ENCODE measurements around the gene ZMIZ1.

Gene ZMIZ1

DNA sequence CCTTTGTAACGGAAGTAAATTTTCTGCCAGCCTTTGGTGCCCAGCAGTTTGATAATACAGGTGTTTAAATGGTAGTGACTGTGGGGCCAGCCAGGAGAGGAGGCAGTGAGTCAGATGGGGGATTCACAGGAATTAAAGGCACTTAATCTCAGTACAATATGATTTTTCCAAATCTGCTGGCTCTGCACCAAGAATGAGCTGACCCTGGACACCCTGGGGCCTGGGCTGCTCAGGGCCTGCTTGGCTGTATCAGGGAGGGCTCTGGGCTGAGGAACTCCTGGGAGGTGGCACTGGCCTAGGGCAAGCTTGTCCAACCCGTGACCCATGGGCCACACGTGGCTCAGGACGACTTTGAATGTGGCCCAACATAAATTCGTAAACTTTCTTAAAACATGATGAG is 104.1 kb downstream of the ZMIZ1 start:
- no peak overlapping the region for H3K4me3 ChIP-seq (ENCODE audit: low read depth, low read length)
- no peak for DNase-seq (ENCODE audit: low read depth)

DNA sequence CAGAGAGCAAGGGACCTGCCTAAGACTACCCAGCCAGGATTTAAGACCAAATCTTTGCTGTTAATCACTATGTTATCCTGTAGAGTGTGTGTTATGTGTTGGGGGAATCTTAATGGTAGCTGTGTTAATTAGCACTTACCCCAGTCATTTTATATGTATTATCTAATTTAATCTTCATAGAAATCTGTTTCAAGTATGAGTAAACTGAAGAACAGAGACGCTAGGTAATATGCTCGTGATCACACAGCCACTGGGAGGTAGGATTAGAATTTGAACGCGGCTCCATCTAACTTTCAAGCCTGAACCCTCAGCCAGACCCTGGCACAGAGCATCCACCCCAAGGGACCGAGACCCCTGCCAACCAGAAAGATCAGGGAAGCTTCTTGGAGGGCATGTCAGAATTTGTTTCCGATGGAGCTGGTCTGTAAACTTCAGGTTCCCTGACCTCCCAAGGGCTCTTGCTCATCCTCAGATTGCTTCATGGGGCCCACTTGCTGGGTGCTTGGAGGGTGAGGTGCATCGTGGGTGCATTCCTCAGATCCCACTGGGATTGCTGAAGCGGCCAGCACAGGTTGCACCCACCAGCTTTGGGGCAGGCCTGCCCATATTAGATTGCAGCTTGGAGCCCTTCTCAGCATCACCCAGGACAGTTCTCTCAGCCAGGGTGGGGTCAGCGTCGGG is 105.0 kb downstream of the ZMIZ1 start:
- DNase-seq (ENCODE audit: low read depth): no peak

DNA sequence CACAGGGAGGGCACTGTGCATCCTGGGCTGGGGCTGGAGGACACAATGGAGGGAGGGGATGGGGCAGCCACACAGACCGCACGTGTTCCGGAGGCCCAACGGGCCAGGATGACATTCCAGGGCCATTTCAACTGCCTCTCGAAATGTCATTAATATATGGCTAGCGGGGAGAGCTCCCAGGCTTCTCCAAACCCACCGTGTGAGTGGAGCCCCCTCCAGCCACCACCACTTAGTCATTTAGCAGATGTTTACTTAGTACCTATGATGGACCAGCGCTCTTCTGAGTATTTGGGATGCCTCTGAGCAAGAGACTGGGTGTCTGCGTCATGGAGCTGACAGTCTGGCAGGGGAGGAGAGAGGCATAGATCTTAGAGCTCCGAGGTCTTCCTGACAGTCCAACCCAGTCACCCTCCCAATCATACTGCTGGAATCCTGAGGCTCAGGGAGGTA is 107.3 kb downstream of the ZMIZ1 start:
- DNase-seq (ENCODE audit: low read depth): no peak
- no peak overlapping the region for H3K4me3 ChIP-seq (ENCODE audit: low read depth, low read length)

More for the DNA sequence above, 105.0 kb downstream of the ZMIZ1 start:
- H3K4me3 ChIP-seq (ENCODE audit: low read depth, low read length): no peak overlapping the region

DNA sequence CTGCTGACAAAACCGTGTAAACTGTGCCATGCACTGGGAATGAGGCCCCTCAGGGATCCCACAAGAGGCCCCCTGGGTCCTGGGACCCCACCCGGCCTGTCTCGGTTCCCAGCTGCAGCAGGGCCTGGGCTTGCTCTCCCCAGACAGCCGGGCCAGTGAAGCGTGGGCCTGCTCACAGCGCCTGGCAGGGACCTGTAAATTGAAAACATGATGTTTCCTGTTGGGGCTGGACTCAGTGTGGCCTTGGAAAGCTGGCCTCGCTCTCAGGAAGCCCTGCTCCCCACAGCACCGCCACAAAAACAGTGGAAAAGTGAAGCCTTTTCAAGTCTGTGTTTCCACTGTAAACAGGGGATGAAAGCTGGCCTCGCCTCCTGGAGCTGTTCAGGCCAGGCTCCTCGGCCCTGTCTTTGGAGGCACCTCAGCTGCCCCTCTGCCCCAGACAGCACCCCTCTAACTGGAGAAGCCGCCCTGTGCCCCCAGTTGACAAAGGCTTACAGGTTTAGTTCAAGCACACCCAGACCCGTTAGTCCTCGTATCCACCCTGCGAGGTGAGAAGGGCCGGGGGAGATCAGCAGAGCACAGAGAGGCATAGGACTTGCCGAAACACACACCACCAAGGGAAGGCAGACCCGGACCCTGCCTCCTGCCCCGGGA is 108.3 kb downstream of the ZMIZ1 start:
- H3K4me3 ChIP-seq (ENCODE audit: low read depth, low read length): no peak overlapping the region
- DNase-seq (ENCODE audit: low read depth): no peak

DNA sequence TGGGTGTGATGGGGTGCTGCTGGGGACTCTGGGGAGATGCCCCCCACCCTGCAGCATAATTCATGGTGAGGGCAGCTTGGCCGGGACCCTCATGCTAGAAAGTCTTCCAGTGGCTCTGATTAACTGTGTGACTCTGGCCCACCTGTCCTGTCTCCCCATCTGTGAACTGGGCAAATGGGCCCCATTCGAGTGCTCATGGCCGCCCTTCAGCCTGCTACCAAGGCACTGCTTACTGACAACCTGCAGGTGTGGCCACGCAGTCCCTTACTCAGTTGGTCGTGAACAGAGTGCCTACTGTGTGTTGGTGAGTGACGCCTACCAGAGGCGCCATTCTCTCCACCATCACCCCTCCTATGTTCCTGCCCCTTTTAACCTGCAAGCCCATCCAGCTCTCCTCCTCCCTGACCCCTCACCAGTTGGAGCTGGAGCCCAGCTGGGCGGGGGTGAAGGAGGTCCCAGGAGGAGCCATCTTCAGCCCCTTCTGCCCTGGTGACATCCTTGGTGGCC is 109.4 kb downstream of the ZMIZ1 start:
- no peak overlapping the region for H3K4me3 ChIP-seq (ENCODE audit: low read depth, low read length)
- no peak for DNase-seq (ENCODE audit: low read depth)

DNA sequence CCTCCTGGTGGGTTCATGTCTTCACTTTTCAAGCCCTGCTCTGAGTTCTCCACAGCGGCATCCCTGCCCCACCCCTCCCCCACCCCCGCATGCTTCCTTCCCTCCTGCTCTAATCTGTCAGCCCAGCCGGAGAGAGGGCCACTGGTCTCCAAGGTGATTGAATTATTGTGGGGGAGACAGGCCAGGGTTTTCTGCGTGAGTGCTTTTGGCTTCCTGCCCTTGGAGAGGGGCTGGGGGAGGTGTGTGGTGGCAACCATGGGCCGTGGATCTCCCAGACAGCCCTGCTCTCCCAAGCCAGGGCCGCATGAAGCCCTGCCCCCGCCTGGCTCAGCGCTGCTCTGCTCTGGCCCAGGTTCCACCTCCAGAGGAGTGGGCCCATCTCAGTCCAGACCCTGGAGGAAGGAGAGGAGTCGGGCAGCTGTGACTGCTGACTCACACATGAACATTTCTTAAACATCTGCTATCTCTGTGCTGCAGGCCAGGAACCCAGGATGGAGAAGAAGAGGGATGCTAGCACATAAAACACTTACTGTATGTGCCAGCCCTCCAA is 109.9 kb downstream of the ZMIZ1 start:
- no peak overlapping the region for H3K4me3 ChIP-seq (ENCODE audit: low read depth, low read length)
- DNase-seq (ENCODE audit: low read depth): peak; percentile 76

DNA sequence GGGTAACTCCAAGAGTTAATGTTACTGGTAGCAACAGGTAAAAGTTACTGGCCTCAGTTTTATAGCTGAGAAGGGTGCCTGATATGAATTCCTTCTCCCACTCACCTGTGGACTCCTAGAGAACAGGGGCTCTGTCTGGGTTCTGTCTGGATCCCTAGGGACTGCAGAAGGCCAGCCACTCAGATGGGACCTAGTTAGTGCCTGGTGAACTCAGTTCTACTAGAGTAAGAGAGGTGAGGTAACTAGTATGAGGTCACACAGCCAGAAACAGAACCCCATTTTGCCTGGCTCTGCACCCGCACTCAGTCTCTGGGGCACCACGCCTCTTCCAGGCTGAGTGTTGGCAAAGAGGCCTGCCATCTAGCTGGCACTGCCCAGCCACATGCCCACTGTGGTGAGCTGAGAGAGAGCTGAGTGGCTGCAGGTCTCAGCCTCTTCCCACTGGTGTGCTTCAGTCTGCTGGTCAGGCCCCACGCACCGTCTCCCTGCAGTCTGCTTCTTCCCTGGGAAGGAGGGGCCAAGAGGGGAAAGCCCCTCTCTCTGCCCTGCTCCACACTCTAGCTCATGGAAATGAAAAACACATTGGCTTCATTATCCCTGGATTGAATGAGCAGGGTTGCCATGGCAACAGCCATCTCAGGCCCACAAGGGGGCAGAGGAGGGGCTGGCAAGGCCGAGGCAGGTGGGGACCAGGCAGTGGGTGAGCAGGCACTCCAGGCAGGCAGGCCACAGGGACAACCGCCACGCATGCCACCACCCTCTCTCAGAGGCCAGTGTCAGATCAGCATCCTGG is 110.6 kb downstream of the ZMIZ1 start:
- no peak for DNase-seq (ENCODE audit: low read depth)

DNA sequence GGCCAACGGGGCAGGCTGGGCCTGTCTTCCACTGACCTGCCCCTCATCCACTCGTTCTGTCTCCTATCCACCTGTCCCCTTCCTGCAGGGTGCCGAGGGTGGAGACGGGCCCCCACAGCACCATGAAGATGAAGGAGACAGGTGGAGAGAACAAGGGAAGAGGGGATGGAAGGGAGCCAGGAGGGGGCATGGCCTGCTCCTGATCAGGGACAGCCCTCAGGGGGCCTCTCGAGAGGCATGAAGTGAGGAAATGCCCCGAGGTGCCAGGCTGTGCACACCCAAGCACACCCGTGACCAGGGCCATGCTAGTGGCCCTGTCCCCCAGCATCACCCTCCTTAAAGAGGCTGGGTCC is 111.2 kb downstream of the ZMIZ1 start:
- DNase-seq (ENCODE audit: low read depth): no peak
- H3K4me3 ChIP-seq (ENCODE audit: low read depth, low read length): no peak overlapping the region

More for the DNA sequence above, 110.6 kb downstream of the ZMIZ1 start:
- H3K4me3 ChIP-seq (ENCODE audit: low read depth, low read length): no peak overlapping the region

DNA sequence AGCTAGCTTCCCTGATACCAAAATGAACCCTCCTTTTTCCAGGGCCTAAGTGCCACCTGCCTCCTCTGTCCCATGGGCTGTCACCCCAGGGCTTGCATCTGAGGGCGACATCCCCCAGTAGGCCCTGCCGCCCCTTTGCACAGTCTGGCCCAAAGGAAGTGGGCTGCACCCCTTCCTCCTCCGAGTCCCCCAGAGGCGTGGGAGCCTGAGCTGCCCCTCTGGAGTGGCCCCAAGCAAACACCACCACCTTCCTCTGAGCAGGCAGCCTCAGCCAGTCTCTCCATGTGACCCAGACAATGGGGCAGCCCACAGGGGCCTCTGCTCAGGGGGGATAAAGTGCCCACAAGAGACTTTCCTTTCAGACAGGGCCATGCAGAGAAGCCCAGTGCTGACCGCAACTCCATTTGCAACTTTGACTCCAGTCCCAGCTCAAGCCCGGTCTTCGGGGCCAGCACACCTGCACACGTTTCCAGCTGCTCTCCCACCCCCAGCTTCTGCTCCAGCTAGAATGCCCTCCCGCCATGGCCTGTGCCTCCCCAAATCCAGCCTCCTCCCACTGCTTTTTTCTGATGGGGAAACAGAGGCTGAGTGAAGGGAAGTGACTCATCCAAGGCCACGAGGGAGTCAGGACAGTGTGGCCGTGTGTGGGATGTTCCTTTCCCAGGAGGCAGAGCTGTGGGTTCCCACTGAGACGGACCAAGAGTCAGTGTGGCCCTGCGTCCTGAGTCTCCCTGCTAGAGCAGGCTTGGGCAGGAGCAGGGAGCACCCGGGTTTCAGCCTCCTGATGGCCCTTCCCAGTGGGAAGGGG is 111.9 kb downstream of the ZMIZ1 start:
- no peak for DNase-seq (ENCODE audit: low read depth)

DNA sequence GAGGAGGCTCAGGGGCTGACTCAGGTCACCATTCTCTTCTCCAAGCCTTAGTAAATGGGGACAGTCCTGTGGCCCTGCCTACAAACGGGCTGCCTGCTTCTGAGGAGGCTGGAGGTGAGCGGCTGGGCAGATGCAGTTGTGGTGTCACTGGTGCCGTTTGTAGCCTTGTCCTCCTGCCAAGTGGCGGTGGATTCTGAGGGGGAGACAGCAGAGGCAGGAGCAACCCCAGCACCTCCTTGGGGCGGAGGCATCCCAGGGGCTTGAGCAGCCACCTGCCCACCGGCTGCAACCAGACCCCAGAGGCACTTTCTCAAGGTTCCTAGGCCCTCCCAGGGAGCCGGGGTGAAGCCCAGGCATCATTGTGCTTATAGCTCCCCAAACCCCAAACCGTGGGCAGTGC is 112.5 kb downstream of the ZMIZ1 start:
- no peak overlapping the region for H3K4me3 ChIP-seq (ENCODE audit: low read depth, low read length)
- no peak for DNase-seq (ENCODE audit: low read depth)

More for the DNA sequence above, 111.9 kb downstream of the ZMIZ1 start:
- no peak overlapping the region for H3K4me3 ChIP-seq (ENCODE audit: low read depth, low read length)

DNA sequence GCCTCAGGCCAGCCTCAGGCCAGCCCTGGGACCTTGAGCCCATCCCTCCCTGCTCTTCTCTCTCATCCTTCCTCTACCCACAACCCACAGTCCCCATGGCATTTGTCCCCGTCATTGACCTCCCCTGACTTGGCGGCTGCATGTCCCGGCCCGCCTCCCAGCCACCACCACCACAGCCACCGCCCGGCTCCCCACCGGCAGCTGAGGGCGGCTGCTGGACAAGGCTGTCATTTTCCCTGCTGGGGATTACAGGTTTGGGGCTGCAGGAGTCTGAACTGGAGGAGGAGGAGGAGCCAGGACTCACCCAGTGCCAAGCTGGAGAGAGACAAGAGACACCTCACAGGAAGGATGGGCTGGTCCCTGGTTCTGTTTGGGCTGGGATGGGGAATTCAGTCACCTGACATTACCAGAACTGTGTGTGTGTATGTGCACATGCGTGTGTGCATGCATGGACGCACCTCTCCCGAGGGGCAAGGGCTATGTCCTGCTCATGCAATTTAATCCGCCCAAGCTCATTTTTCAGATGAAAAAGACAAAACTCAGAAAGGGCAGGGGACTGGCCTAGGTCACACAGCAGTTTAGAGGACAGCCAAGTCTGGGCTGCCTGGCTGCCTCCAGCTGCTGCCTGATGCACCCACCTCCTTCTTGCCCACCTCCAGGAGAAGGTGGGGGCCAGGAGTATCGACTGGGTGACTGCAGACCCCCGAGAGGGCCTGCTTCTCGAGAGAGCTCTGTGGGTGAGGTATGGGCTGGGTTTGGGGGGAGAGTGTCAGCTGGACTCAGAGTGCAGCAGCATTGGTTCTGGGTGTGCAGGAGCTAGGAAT is 113.1 kb downstream of the ZMIZ1 start:
- DNase-seq (ENCODE audit: low read depth): no peak
- H3K4me3 ChIP-seq (ENCODE audit: low read depth, low read length): no peak overlapping the region

DNA sequence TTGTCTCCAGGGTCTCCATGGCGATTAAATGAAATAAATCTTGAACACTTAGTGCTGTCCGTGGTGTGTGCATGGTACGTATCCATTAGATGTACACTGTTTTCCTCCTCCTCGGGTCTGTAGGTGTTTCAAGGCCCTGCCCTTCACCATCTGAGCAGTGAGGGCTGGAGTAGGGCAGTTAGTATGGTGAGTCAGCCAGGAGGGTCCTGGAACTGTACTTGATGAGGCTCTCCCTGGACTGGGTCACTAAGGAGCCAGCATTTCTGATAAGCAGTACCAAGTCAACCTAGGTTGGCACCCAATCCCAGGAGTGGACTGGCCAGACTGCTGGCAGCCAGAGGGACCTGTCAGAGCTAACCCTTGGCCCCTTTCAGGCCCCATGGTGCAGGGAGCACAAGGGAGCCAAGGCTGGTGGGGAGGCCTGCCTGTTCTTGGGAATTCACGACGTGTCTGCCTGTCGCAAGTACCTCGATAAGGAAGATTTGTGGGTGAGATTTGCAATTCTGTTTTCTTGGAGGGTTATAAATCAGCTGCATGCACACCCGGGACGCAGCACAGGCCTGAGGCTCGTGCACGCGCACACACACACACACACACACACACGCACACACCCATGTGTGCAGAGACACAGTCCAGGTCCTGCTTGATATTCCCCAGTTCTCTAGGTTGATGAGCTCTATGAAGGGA is 114.2 kb downstream of the ZMIZ1 start:
- no peak overlapping the region for H3K4me3 ChIP-seq (ENCODE audit: low read depth, low read length)
- no peak for DNase-seq (ENCODE audit: low read depth)

DNA sequence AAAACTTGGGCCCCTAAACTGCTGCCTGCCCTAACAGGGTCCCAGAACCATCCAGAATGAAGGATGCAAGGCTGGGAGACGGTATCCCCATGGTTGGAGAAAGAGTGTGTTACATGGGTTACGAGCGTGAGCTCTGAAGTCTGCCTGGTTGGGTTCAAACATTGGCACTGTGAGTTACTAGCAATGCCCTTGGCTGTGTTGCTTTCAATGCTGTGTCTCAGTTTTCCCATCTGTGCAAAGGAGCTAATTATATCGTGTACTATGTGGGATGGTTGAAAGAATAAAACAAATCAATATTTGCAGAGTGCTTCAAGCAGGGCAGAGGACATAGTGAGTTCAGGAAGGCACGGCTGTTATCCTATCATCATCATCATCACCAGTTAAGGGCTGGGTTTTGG is 114.7 kb downstream of the ZMIZ1 start:
- DNase-seq (ENCODE audit: low read depth): no peak
- H3K4me3 ChIP-seq (ENCODE audit: low read depth, low read length): no peak overlapping the region

DNA sequence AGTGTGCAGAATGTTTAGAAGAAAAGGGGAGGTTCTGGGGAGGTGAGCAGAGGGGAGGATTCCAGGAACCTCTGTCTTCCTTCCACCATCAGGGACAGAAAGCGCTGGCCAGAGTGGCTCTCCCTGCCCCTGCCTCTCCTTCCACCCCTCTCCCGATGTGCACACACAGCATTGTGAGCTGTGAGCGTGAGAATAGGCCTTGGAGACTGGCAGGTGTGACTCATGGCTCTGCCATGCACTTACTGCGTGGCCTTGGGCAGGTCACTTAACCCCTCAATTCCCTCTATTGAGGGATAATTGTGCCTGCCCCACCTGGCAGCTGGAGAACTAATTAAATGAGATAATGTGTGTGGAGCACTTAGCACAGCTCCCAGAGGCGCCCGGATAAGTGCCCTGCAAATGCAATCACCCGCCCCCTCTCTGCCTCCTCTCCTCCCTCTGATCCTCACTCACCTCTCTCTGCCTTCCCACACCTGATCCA is 115.4 kb downstream of the ZMIZ1 start:
- DNase-seq (ENCODE audit: low read depth): peak; percentile 42
- no peak overlapping the region for H3K4me3 ChIP-seq (ENCODE audit: low read depth, low read length)

DNA sequence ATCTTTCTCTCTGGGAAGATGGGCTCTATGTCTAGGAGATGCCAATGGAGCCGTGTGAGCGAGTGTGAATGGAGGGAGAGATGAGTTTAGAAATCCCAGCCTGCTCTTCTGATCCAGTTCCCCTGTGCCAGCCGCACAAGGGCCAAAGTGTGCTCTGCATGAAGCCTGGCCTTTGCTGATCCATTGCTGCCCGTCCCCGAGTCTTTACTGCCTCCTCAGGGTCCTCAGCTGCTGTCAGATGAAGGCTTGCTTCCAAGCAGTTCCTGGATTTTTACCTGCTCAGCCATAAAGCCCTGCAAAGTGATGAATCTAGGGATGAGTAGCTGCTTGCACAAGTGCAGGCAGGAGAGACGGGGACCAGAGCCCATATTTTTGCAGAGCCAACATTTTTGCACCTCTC is 115.9 kb downstream of the ZMIZ1 start:
- H3K4me3 ChIP-seq (ENCODE audit: low read depth, low read length): no peak overlapping the region
- DNase-seq (ENCODE audit: low read depth): no peak

DNA sequence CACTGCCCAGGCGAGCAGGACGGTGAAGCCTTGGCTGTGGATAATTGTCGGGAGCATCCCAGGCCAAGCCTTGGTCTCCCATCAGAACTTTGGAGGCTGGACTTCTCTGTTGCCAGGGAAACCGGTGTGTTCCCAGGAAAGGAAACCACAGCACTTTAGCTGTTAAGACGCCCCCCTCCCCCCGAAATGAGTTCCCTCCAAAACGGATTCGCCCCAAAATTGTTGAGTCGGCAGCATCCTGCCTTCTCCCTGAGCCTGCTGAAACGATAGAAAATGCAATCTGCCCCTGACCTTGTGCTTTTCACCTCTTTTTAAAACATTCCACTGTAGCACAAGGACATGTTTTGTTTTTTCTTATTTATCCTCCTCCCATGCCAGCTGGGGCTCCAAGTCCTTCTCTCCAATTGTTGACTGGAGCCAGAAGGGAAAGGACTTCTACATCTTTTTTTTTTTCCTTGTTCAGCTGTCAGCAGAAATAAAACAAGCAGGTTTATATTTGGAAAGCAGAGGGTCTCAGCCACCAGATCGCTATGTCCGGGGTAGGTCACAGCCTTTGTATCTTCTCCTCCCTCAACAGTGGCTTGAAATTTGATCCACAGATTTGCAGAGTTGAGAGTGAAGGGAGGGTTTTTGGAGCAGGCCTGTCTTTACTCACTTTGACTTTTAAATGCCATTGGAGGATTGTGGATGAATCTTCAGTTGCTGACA is 116.5 kb downstream of the ZMIZ1 start:
- DNase-seq (ENCODE audit: low read depth): no peak
- H3K4me3 ChIP-seq (ENCODE audit: low read depth, low read length): no peak overlapping the region

DNA sequence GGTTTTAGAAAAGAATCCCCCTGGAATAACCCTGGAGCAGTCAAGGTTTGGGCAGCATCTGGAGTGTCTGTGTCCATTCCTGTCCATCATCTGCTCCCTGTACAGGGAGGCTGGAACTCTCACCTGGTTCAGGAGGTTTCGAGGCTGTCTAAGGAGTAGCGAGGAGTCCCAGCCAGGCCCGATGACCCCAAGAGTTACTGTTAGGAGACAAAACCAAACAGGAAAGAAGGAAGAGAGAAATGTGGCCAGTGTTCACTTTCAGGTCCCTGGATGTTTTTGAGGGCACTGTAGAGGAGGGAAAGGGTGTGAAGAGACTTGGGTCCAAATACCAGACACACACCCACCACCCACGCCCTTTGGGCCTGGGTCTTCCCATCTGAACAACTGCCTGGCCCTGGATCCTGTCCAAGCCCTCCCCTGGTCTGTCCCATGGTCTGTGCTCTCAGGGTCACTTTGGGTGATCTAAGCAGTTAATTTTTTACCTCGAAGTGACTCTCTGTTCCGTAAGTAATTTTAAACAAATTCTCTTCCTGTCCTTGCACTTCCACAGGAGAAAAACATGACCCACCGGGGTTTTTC is 117.1 kb downstream of the ZMIZ1 start:
- no peak for DNase-seq (ENCODE audit: low read depth)
- H3K4me3 ChIP-seq (ENCODE audit: low read depth, low read length): no peak overlapping the region
